ENCODE data around the gene HIF3A.

Gene HIF3A

GRCh38 chr19:46284635-46285034, 12.2 kb upstream of the HIF3A start:
- Histone ChIP-seq H3K9me2 (replicated peaks; ENCODE audit: low read depth, low read length) (no peaks in the 10 kb centered on the region), H4K20me1 (ENCODE audit: insufficient read depth, low read length, poor library complexity, severe bottlenecking) (no peaks in the 10 kb centered on the region), H3K27me3 (ENCODE audit: insufficient read depth, low read length, poor library complexity, severe bottlenecking) (no peaks in the 10 kb centered on the region), H3F3A (ENCODE audit: low read depth) (no peaks in the 10 kb centered on the region), H3K4me3 (ENCODE audit: low read length, poor library complexity, severe bottlenecking) (no peak overlapping the region), H3K9me3 (ENCODE audit: insufficient read depth, low read depth, low read length) (no peaks in the 10 kb centered on the region), H3K4me1 (ENCODE audit: insufficient read depth, low read length, poor library complexity, severe bottlenecking) (peaks cover 4% of the 10 kb centered on the region), H3K4me2 (ENCODE audit: low read depth, low read length, poor library complexity, severe bottlenecking) (no peak overlapping the region), H3K9ac (ENCODE audit: low read depth, low read length, poor library complexity, severe bottlenecking) (no peak overlapping the region), H3K36me3 (ENCODE audit: insufficient read depth, low read length) (no peaks in the 10 kb centered on the region), H2AFZ (ENCODE audit: low read length) (no peak overlapping the region), H3K79me2 (ENCODE audit: insufficient read depth, low read length) (no peaks in the 10 kb centered on the region)
- TF ChIP-seq EZH2phosphoT487 (IDR thresholded peaks at IDR 0.05; ENCODE audit: borderline replicate concordance), result no peak
- TF ChIP-seq, protein P1, sequence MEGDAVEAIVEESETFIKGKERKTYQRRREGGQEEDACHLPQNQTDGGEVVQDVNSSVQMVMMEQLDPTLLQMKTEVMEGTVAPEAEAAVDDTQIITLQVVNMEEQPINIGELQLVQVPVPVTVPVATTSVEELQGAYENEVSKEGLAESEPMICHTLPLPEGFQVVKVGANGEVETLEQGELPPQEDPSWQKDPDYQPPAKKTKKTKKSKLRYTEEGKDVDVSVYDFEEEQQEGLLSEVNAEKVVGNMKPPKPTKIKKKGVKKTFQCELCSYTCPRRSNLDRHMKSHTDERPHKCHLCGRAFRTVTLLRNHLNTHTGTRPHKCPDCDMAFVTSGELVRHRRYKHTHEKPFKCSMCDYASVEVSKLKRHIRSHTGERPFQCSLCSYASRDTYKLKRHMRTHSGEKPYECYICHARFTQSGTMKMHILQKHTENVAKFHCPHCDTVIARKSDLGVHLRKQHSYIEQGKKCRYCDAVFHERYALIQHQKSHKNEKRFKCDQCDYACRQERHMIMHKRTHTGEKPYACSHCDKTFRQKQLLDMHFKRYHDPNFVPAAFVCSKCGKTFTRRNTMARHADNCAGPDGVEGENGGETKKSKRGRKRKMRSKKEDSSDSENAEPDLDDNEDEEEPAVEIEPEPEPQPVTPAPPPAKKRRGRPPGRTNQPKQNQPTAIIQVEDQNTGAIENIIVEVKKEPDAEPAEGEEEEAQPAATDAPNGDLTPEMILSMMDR (conservative IDR thresholded peaks at IDR 0.05; ENCODE audit: low read length), result no peak

- no peaks in the 10 kb centered on the region for H3K79me2 ChIP-seq (ENCODE audit: insufficient read depth, low read length)
- H3K4me3 ChIP-seq (ENCODE audit: low read length, poor library complexity, severe bottlenecking), result no peak overlapping the region
- H3F3A ChIP-seq (ENCODE audit: low read depth), result no peaks in the 10 kb centered on the region
- no peaks in the 10 kb centered on the region for H3K36me3 ChIP-seq (ENCODE audit: insufficient read depth, low read length)
- no peaks in the 10 kb centered on the region for H4K20me1 ChIP-seq (ENCODE audit: insufficient read depth, low read length, poor library complexity, severe bottlenecking)
- H3K9ac ChIP-seq (ENCODE audit: low read depth, low read length, poor library complexity, severe bottlenecking), result no peak overlapping the region
- H3K27me3 ChIP-seq (ENCODE audit: insufficient read depth, low read length, poor library complexity, severe bottlenecking), result no peaks in the 10 kb centered on the region
- TF ChIP-seq, protein P1 (conservative IDR thresholded peaks at IDR 0.05; ENCODE audit: low read length), result no peak
- H3K4me1 ChIP-seq (ENCODE audit: insufficient read depth, low read length, poor library complexity, severe bottlenecking), result peaks cover 6% of the 10 kb centered on the region
- H3K4me2 ChIP-seq (ENCODE audit: low read depth, low read length, poor library complexity, severe bottlenecking), result no peak overlapping the region
- no peaks in the 10 kb centered on the region for H3K9me3 ChIP-seq (ENCODE audit: insufficient read depth, low read depth, low read length)
- H3K9me2 ChIP-seq (replicated peaks; ENCODE audit: low read depth, low read length), result no peaks in the 10 kb centered on the region
- H2AFZ ChIP-seq (ENCODE audit: low read length), result no peak overlapping the region
These were observed 9.3 kb upstream of the HIF3A start for GRCh38 chr19:46287585-46287984.

GRCh38 chr19:46288896-46289588, 7.8 kb upstream of the HIF3A start:
- Histone ChIP-seq H3K4me1 (ENCODE audit: insufficient read depth, low read length, poor library complexity, severe bottlenecking) (peaks cover 6% of the 10 kb centered on the region), H3F3A (ENCODE audit: low read depth) (no peaks in the 10 kb centered on the region), H3K79me2 (ENCODE audit: insufficient read depth, low read length) (no peaks in the 10 kb centered on the region), H3K4me2 (ENCODE audit: low read depth, low read length, poor library complexity, severe bottlenecking) (no peak overlapping the region), H2AFZ (ENCODE audit: low read length) (no peak overlapping the region), H3K9ac (ENCODE audit: low read depth, low read length, poor library complexity, severe bottlenecking) (no peak overlapping the region), H3K9me2 (replicated peaks; ENCODE audit: low read depth, low read length) (no peaks in the 10 kb centered on the region), H3K27me3 (ENCODE audit: insufficient read depth, low read length, poor library complexity, severe bottlenecking) (no peaks in the 10 kb centered on the region), H4K20me1 (ENCODE audit: insufficient read depth, low read length, poor library complexity, severe bottlenecking) (no peaks in the 10 kb centered on the region), H3K4me3 (ENCODE audit: low read length, poor library complexity, severe bottlenecking) (no peak overlapping the region), H3K9me3 (ENCODE audit: insufficient read depth, low read depth, low read length) (no peaks in the 10 kb centered on the region), H3K36me3 (ENCODE audit: insufficient read depth, low read length) (no peaks in the 10 kb centered on the region)
- TF ChIP-seq, protein P1 (conservative IDR thresholded peaks at IDR 0.05; ENCODE audit: low read length), result no peak
- no peak for TF ChIP-seq EZH2phosphoT487 (IDR thresholded peaks at IDR 0.05; ENCODE audit: borderline replicate concordance)
